ENCODE results near the gene RCN2.

The RCN2 gene

DNA sequence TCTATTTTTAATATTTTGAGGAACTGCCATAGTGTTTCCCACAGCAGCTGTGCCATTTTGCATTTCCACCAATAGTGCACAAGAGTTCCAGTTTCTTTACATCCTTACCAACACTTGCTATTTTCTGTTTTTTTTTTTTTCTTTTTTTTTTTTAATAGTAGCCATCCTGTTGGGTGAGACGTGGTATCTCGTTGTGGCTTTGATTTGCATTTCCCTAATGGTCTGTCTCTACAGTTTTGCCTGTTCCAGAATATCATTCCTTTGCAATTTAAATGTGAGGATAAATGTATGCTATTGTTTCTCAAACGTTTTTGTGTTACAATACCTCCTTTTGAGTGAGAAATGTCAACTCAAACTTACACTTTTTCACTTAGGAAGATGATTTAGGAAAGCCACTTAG, 22.4 kb downstream of the RCN2 start:
- H3K9me3 ChIP-seq = no peaks in the 10 kb centered on the region
- H3K36me3 ChIP-seq = peaks cover 0 to 21% (median 9%) of the 10 kb centered on the region in 3 donors
- no peaks in the 10 kb centered on the region for H3K4me1 ChIP-seq
- intact Hi-C loops (cut with DNase I; ENCODE audit: low total_unique reads) = no loop called here
- no peak overlapping the region for H3K4me3 ChIP-seq
- TF ChIP-seq, protein P1, sequence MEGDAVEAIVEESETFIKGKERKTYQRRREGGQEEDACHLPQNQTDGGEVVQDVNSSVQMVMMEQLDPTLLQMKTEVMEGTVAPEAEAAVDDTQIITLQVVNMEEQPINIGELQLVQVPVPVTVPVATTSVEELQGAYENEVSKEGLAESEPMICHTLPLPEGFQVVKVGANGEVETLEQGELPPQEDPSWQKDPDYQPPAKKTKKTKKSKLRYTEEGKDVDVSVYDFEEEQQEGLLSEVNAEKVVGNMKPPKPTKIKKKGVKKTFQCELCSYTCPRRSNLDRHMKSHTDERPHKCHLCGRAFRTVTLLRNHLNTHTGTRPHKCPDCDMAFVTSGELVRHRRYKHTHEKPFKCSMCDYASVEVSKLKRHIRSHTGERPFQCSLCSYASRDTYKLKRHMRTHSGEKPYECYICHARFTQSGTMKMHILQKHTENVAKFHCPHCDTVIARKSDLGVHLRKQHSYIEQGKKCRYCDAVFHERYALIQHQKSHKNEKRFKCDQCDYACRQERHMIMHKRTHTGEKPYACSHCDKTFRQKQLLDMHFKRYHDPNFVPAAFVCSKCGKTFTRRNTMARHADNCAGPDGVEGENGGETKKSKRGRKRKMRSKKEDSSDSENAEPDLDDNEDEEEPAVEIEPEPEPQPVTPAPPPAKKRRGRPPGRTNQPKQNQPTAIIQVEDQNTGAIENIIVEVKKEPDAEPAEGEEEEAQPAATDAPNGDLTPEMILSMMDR (IDR thresholded peaks at IDR 0.05) = no peak
- no peak overlapping the region for H3K27ac ChIP-seq
- H3K27me3 ChIP-seq = no peaks in the 10 kb centered on the region
- DNase-seq = no peak

DNA sequence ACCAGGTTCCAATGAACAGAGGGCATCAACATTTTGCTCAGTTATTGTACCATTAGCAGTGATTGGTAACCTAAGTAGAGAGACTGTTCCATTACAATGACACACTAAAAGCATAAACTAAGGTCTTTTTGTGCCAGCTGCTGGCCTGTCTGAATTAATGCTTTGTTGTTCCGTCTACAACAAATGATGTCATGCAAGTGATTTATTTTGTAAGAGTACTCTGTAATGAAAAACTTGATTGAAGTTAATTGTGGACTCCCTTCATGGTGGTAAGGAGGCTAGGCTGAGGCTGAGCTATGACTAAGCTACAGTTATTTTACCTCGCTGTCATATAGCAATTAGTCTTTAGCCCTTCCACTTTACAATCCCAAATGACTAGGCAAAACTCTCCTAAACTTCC, 23.2 kb downstream of the RCN2 start:
- Histone ChIP-seq H3K27ac (no peak overlapping the region), H3K9me3 (no peaks in the 10 kb centered on the region)
- DNase-seq = no peak

DNA sequence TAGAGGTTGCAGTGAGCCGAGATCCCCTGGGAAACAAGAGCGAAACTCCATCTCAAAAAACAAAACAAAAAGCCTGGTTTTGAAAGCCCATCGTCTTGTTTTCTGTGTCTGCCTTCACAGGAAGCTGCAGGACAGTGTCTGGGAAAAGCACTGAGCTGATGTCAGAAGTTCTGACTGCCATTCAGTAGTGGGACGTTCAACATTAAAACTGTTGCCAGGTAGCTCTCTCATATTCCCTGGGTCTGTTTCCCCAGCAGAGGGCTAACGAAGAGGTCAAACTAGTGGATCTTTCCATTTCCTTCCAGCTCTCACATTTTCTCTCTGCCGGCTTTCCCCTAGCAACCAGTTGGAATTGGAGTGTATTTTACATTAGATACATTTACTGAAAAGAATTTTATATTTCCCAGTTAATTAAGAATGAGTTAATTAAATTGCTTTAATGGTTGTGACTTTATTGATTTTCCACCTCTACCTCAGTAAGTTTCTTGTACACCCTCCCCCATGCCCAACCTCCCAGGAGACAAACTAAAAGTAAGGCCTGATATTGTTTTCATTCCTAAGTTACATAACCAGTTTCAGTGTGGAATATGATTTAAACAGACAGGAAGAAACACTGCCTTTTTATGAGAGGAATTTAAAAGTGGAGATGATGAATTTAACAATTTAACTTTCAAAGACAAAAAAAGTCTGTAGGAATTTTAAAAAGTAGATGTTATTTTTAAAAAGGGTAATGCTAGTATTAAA, 29.9 kb downstream of the RCN2 start:
- TF ChIP-seq, protein P1 (IDR thresholded peaks at IDR 0.05) = no peak
- H3K4me3 ChIP-seq = no peak overlapping the region
- H3K27ac ChIP-seq = peak overlapping the region; percentile 30 to 38
- no peaks in the 10 kb centered on the region for H3K36me3 ChIP-seq
- peaks cover 0 to 36% (median 7%) of the 10 kb centered on the region in 4 donors for H3K4me1 ChIP-seq
- intact Hi-C loops (cut with DNase I; ENCODE audit: low total_unique reads) = no loop called here
- H3K27me3 ChIP-seq = no peaks in the 10 kb centered on the region
- no peaks in the 10 kb centered on the region for H3K9me3 ChIP-seq
- DNase-seq = no peak

More for the DNA sequence above, 23.2 kb downstream of the RCN2 start:
- Histone ChIP-seq H3K36me3 (peaks cover 0 to 14% (median under 1%) of the 10 kb centered on the region in 3 donors), H3K4me3 (no peak overlapping the region), H3K4me1 (no peaks in the 10 kb centered on the region), H3K27me3 (no peaks in the 10 kb centered on the region)
- intact Hi-C loops (cut with DNase I; ENCODE audit: low total_unique reads) = no loop called here
- TF ChIP-seq, protein P1 (IDR thresholded peaks at IDR 0.05) = no peak

DNA sequence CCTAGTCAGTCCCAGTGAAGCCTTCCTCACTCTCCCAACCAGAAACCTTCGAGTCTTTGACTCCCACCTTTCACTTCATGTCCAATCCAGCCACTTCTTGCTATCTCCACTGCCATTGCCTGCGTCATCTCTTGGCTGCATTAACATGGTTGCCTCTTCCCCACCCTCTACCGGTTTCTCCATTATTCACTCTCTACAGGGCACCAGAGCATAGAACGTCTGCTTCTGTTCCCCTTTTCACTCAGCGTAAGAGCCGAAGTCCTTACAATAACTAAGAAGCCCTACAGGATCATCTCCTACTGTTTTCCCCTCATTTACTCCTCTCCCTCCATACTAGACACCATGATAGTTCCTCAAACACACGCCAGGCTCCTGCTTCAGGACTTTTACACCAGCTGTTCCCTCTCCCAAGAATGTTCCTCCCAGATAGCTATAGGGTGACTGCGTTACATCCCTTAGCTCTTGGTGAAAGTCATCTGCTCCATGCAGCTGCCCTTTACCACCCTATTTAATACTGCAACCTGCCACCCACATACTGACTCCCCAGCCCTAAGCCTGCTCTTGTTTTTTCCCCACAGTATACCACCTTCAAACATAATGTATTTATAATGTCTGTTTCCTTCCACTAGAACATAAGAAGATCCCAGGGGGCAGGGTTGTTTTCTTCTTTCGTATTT, 30.9 kb downstream of the RCN2 start:
- TF ChIP-seq, protein P1 (IDR thresholded peaks at IDR 0.05) = no peak
- no peaks in the 10 kb centered on the region for H3K36me3 ChIP-seq
- no peak overlapping the region for H3K4me3 ChIP-seq
- DNase-seq = no peak
- no peak overlapping the region for H3K27ac ChIP-seq
- intact Hi-C loops (cut with DNase I; ENCODE audit: low total_unique reads) = no loop called here
- no peaks in the 10 kb centered on the region for H3K9me3 ChIP-seq
- no peaks in the 10 kb centered on the region for H3K27me3 ChIP-seq
- peaks cover 0 to 41% (median 11%) of the 10 kb centered on the region in 4 donors for H3K4me1 ChIP-seq

DNA sequence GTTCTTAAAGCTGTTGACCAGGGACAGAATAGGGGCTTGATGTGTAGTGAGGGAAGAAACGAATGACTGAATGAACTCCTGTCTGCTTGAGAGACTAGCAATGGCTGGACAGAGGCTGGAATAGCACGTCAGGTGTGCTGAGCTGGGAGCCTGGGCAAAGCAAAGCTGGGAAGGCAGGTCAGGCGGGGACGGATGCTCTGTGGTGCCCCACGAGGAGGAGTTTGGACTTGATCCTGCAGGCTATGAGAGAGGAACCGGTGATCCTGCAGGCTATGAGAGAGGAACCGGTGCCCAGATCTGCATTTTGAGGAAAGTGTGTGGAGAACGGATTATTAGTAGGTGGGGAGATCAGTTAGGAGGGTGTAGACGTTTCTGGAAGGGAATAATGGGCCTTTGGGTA, 32.0 kb downstream of the RCN2 start:
- H3K36me3 ChIP-seq = no peaks in the 10 kb centered on the region
- DNase-seq = no peak
- no peak overlapping the region for H3K4me3 ChIP-seq
- intact Hi-C loops (cut with DNase I; ENCODE audit: low total_unique reads) = no loop called here
- no peaks in the 10 kb centered on the region for H3K27me3 ChIP-seq
- H3K27ac ChIP-seq = peak overlapping the region; percentile 1 to 26
- no peaks in the 10 kb centered on the region for H3K9me3 ChIP-seq
- H3K4me1 ChIP-seq = peaks cover 0 to 50% (median 12%) of the 10 kb centered on the region in 4 donors
- TF ChIP-seq, protein P1 (IDR thresholded peaks at IDR 0.05) = no peak

Measured in tibial artery (tissue), 4 donors.